MM.1S (cell line): ENCODE data around the gene RIIAD1.

Experiments used
- EZH2 ChIP-seq: fragments of 300-600 bp; sonication (generic); optimal IDR thresholded peaks from 2 replicates; pipeline ENCODE3; 2017; ENCODE audit warnings: low read depth, mild to moderate bottlenecking, antibody characterized with exemption, low read length, mixed read lengths
- EZH2phosphoT487 ChIP-seq: fragments of 300-600 bp; sonication (generic); IDR thresholded peaks from 2 replicates; pipeline ENCODE4 v1.6.1; 2018; ENCODE audit warnings: antibody characterized with exemption, low read length
- TF ChIP-seq, protein P1 (sequence below): fragments of 300-600 bp; sonication (generic); IDR thresholded peaks from 2 replicates; pipeline ENCODE4 v1.5.1; 2016; ENCODE audit warnings: antibody characterized with exemption, low read length, mixed read lengths

GRCh38 chr1:151702936-151703335, 18.4 kb upstream of the RIIAD1 start:
- TF ChIP-seq, protein P1, sequence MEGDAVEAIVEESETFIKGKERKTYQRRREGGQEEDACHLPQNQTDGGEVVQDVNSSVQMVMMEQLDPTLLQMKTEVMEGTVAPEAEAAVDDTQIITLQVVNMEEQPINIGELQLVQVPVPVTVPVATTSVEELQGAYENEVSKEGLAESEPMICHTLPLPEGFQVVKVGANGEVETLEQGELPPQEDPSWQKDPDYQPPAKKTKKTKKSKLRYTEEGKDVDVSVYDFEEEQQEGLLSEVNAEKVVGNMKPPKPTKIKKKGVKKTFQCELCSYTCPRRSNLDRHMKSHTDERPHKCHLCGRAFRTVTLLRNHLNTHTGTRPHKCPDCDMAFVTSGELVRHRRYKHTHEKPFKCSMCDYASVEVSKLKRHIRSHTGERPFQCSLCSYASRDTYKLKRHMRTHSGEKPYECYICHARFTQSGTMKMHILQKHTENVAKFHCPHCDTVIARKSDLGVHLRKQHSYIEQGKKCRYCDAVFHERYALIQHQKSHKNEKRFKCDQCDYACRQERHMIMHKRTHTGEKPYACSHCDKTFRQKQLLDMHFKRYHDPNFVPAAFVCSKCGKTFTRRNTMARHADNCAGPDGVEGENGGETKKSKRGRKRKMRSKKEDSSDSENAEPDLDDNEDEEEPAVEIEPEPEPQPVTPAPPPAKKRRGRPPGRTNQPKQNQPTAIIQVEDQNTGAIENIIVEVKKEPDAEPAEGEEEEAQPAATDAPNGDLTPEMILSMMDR = no peak
- TF ChIP-seq EZH2 = no peak
- TF ChIP-seq EZH2phosphoT487 = no peak
